Measurements from ENCODE around the gene UVRAG. TPM values are rescaled to one million over a fixed set of nuclear protein-coding genes. Genes with fewer than 3 reads are reported as not detected.

The UVRAG gene
- total RNA-seq, 1 donor from 2014 or later, result 80.4 TPM

GRCh38 chr11:76159983-76160661 lies 345.1 kb downstream of the UVRAG start:
- no peak for DNase-seq (ENCODE audit: low spot score)

- no peak for DNase-seq (ENCODE audit: low spot score)
These were observed 345.8 kb downstream of the UVRAG start for GRCh38 chr11:76160856-76161255.

- no peak for DNase-seq (ENCODE audit: low spot score)
These were observed 346.4 kb downstream of the UVRAG start for GRCh38 chr11:76161261-76161961.

GRCh38 chr11:76162336-76163288 lies 347.6 kb downstream of the UVRAG start:
- DNase-seq (ENCODE audit: low spot score), result no peak

GRCh38 chr11:76163289-76163880 lies 348.4 kb downstream of the UVRAG start:
- no peak for DNase-seq (ENCODE audit: low spot score)

GRCh38 chr11:76164081-76164480 lies 349.1 kb downstream of the UVRAG start:
- DNase-seq (ENCODE audit: low spot score), result no peak

GRCh38 chr11:76164861-76165751 lies 350.1 kb downstream of the UVRAG start:
- DNase-seq (ENCODE audit: low spot score), result no peak

GRCh38 chr11:76166314-76166713 lies 351.3 kb downstream of the UVRAG start:
- no peak for DNase-seq (ENCODE audit: low spot score)

GRCh38 chr11:76167590-76167989 lies 352.6 kb downstream of the UVRAG start:
- DNase-seq (ENCODE audit: low spot score), result no peak

GRCh38 chr11:76169473-76169896 lies 354.5 kb downstream of the UVRAG start:
- no peak for DNase-seq (ENCODE audit: low spot score)

GRCh38 chr11:76170468-76170867 lies 355.5 kb downstream of the UVRAG start:
- DNase-seq (ENCODE audit: low spot score), result no peak

GRCh38 chr11:76172583-76172982 lies 357.6 kb downstream of the UVRAG start:
- DNase-seq (ENCODE audit: low spot score), result no peak

- no peak for DNase-seq (ENCODE audit: low spot score)
These were observed 358.7 kb downstream of the UVRAG start for GRCh38 chr11:76173663-76174062.

- no peak for DNase-seq (ENCODE audit: low spot score)
These were observed 359.3 kb downstream of the UVRAG start for GRCh38 chr11:76174330-76174729.

GRCh38 chr11:76175783-76176182 lies 360.8 kb downstream of the UVRAG start:
- no peak for DNase-seq (ENCODE audit: low spot score)

- DNase-seq (ENCODE audit: low spot score), result no peak
These were observed 361.5 kb downstream of the UVRAG start for GRCh38 chr11:76176463-76176862.

- DNase-seq (ENCODE audit: low spot score), result no peak
These were observed 362.3 kb downstream of the UVRAG start for GRCh38 chr11:76177250-76177686.

- DNase-seq (ENCODE audit: low spot score), result no peak
These were observed 364.1 kb downstream of the UVRAG start for GRCh38 chr11:76179147-76179546.

- DNase-seq (ENCODE audit: low spot score), result no peak
These were observed 366.4 kb downstream of the UVRAG start for GRCh38 chr11:76181371-76181770.

GRCh38 chr11:76184551-76184993 lies 369.6 kb downstream of the UVRAG start:
- no peak for DNase-seq (ENCODE audit: low spot score)

Data from mesenteric fat pad (tissue), 1 donor.